HepG2 (cell line): ENCODE results near the gene EPHA2. TPM values are rescaled to one million over a fixed set of nuclear protein-coding genes. Genes with fewer than 3 reads are reported as not detected.
A peak's percentile ranks its signal among the peaks of the same experiment; 100 is the strongest.

ENCODE experiments used
- BRF2 ChIP-seq: sonication (generic); formaldehyde crosslinking; IDR thresholded peaks from 2 replicates; pipeline ENCODE4 v1.8.1; 2022; ENCODE audit warnings: mild to moderate bottlenecking, missing genetic modification reagents
- CEBPZ ChIP-seq: IDR thresholded peaks from 2 replicates; pipeline ENCODE4 v1.6.1; 2012; ENCODE audit warnings: low read length, improper control_type of control experiment
- GZF1 ChIP-seq: sonication (generic); formaldehyde crosslinking; IDR thresholded peaks from 2 replicates; pipeline ENCODE4 v1.5.1; 2020; ENCODE audit warnings: mild to moderate bottlenecking, missing genetic modification reagents
- KMT2B ChIP-seq: IDR thresholded peaks from 2 replicates; pipeline ENCODE4 v1.6.1; 2016; ENCODE audit warnings: missing genetic modification reagents, missing compliant biosample characterization
- MYC ChIP-seq: sonication (generic); formaldehyde crosslinking; IDR thresholded peaks from 2 replicates; pipeline ENCODE4 v1.9.0; 2021; ENCODE audit warnings: missing genetic modification reagents, borderline replicate concordance
- SYNCRIP ChIP-seq: fragments of 200-400 bp; formaldehyde crosslinking; IDR thresholded peaks from 2 replicates; pipeline ENCODE4 v1.6.1; 2018; ENCODE audit warnings: mild to moderate bottlenecking, low read depth, low read length; ENCODE audit not compliant: insufficient read depth
- U2AF2 ChIP-seq: fragments of 200-400 bp; formaldehyde crosslinking; IDR thresholded peaks from 2 replicates; pipeline ENCODE4 v1.6.1; 2017; ENCODE audit warnings: low read depth, mild to moderate bottlenecking, low read length
- UBTF ChIP-seq: sonication (generic); formaldehyde crosslinking; IDR thresholded peaks from 2 replicates; pipeline ENCODE4 v1.4.0; 2020; ENCODE audit warnings: mild to moderate bottlenecking, missing genetic modification reagents
- ZC3H13 ChIP-seq: sonication (generic); formaldehyde crosslinking; IDR thresholded peaks from 2 replicates; pipeline ENCODE4 v1.8.1; 2023; ENCODE audit warnings: mild to moderate bottlenecking, missing genetic modification reagents, moderate library complexity
- ZFP41 ChIP-seq: sonication (generic); formaldehyde crosslinking; IDR thresholded peaks from 2 replicates; pipeline ENCODE4 v1.4.0; 2020; ENCODE audit warnings: mild to moderate bottlenecking, missing genetic modification reagents, borderline replicate concordance
- ZNF142 ChIP-seq: sonication (generic); formaldehyde crosslinking; IDR thresholded peaks from 2 replicates; pipeline ENCODE4 v1.4.0; 2020; ENCODE audit warnings: missing genetic modification reagents
- ZNF205 ChIP-seq: IDR thresholded peaks from 2 replicates; pipeline ENCODE4 v1.6.1; 2018; ENCODE audit warnings: missing biosample characterization, missing genetic modification reagents
- ZNF383 ChIP-seq: sonication (generic); formaldehyde crosslinking; IDR thresholded peaks from 2 replicates; pipeline ENCODE4 v1.4.0; 2020; ENCODE audit warnings: missing genetic modification reagents, mild to moderate bottlenecking, borderline replicate concordance
- ZNF510 ChIP-seq: sonication (generic); formaldehyde crosslinking; IDR thresholded peaks from 2 replicates; pipeline ENCODE4 v1.4.0; 2020; ENCODE audit warnings: low read depth, mild to moderate bottlenecking, missing genetic modification reagents
- ZNF678 ChIP-seq: sonication (generic); formaldehyde crosslinking; IDR thresholded peaks from 2 replicates; pipeline ENCODE4 v1.4.0; 2020; ENCODE audit warnings: mild to moderate bottlenecking, missing genetic modification reagents
- polyA plus RNA-seq, 8 experiments: library from polyadenylated mRNA; depleted of rRNA in 3 of 8; stranded (reverse) in 7 of 8; unstranded in 1 of 8; fragments of >200 nt; fragmentation: Illumina TruSeq in 4 of 8; extraction: Trizol in 4 of 8; gene quantifications; 2 replicates each; pipeline versions ENCODE4 v1.2.1 to v1.2.3, GENCODE V29; 2011 to 2016; ENCODE audit warnings: low read depth in 4 of 8, missing spikeins in 1 of 8, mixed read lengths in 1 of 8; ENCODE audit not compliant: insufficient read depth in 1 of 8
- total RNA-seq, 5 experiments: library from RNA; depleted of rRNA; stranded (reverse); fragments of >200 nt; fragmentation: Illumina TruSeq; extraction: Trizol; gene quantifications; 2 replicates each; pipeline ENCODE4 v1.2.3, GENCODE V29; 2016; ENCODE audit warnings: low read depth in 1 of 5

EPHA2 gene
- total and polyA plus RNA-seq, 2 of the 13 experiments (the other 11 are each of a cell fraction or from before 2014, with no cell fraction given) = 33.6 to 53.6 TPM

GRCh38 chr1:16155537-16156410 is at the start of gene EPHA2 (continued):
- no peak for TF ChIP-seq ZNF383
- TF ChIP-seq UBTF (CRISPR knock-in tag) = peak; percentile 69
- no peak for TF ChIP-seq BRF2 (CRISPR knock-in tag)
- TF ChIP-seq GZF1 = no peak
- TF ChIP-seq ZNF142 = 0 out of 2 replicates have a peak, but pooled peaks have one; percentile 61
- TF ChIP-seq MYC (CRISPR knock-in tag) = peak; percentile 72
- TF ChIP-seq ZNF205 (CRISPR knock-in tag) = no peak; the same call in 1 of the 2 replicates
- TF ChIP-seq KMT2B = no peak
- TF ChIP-seq ZC3H13 (CRISPR knock-in tag) = no peak
- no peak for TF ChIP-seq CEBPZ
- TF ChIP-seq ZNF678 (CRISPR knock-in tag) = peak; percentile 33; the same call in 1 of the 2 replicates
- TF ChIP-seq ZFP41 (CRISPR knock-in tag) = no peak
- TF ChIP-seq U2AF2 = no peak
- no peak for TF ChIP-seq SYNCRIP
- no peak for TF ChIP-seq ZNF510
